HL-60 (cell line): ENCODE results near the gene JOSD1.

ENCODE experiments used
- CTCF ChIP-seq: IDR thresholded peaks from one replicate; pipeline ENCODE4 v1.5.1; 2011; ENCODE audit warnings: low read length, control low read depth, inconsistent platforms; ENCODE audit not compliant: insufficient read depth
- GABPA ChIP-seq: IDR thresholded peaks from 2 replicates; pipeline ENCODE4 v1.6.1; 2012; ENCODE audit warnings: low read depth
- POLR2AphosphoS5 ChIP-seq: IDR thresholded peaks from 2 replicates; pipeline ENCODE4 v1.6.1; 2012; ENCODE audit warnings: low read depth
- REST ChIP-seq: IDR thresholded peaks from 2 replicates; pipeline ENCODE4 v1.6.1; 2012; ENCODE audit warnings: low read depth; ENCODE audit not compliant: insufficient replicate concordance

GRCh38 chr22:38649841-38650522 lies 50.8 kb downstream of the JOSD1 start:
- no peak for TF ChIP-seq CTCF
- TF ChIP-seq REST = no peak
- no peak for TF ChIP-seq GABPA
- TF ChIP-seq POLR2AphosphoS5 = no peak
